SU-DHL-6 (cell line): Measurements from ENCODE around the gene LRRN3.

ENCODE experiments used
- CTCF ChIP-seq: fragments of 200-600 bp; sonication (generic); IDR thresholded peaks from one replicate; pipeline ENCODE4 v1.5.1; 2017; ENCODE audit warnings: antibody characterized with exemption, mild to moderate bottlenecking, low read length, moderate library complexity; ENCODE audit not compliant: insufficient read depth, poor library complexity, severe bottlenecking
- EZH2phosphoT487 ChIP-seq: fragments of 200-600 bp; sonication (generic), shearing (Covaris generic); conservative IDR thresholded peaks from 2 replicates; pipeline ENCODE4 v1.6.1; 2018; ENCODE audit warnings: mild to moderate bottlenecking, antibody characterized with exemption, low read length, moderate library complexity, mixed read lengths

- no peak for TF ChIP-seq CTCF
- TF ChIP-seq EZH2phosphoT487, result no peak
Observed at GRCh38 chr7:111051832-111052231, 39.1 kb upstream of the LRRN3 start.
